SK-N-SH (cell line): ENCODE measurements around the gene ZNF622.

Source experiments
- CHD2 ChIP-seq: fragments of 150-350 bp; IDR thresholded peaks from 2 replicates; pipeline ENCODE4 v1.6.1; 2018; ENCODE audit warnings: low read length; ENCODE audit not compliant: partially characterized antibody
- EP300 ChIP-seq, 2 experiments: IDR thresholded peaks; 2 replicates each; pipeline versions ENCODE4 v1.4.0 to v1.6.1; 2012; ENCODE audit warnings: borderline replicate concordance in 1 of 2, low read depth in 1 of 2, low read length in 1 of 2
- GATA2 ChIP-seq: sonication (generic); formaldehyde crosslinking; IDR thresholded peaks from 2 replicates; pipeline ENCODE4 v1.5.0; 2020; ENCODE audit warnings: mild to moderate bottlenecking, missing genetic modification reagents
- MAX ChIP-seq: IDR thresholded peaks from 2 replicates; pipeline ENCODE4 v1.4.0; 2012; ENCODE audit warnings: low read depth
- MXI1 ChIP-seq: IDR thresholded peaks from 2 replicates; pipeline ENCODE4 v1.6.1; 2012; ENCODE audit warnings: mild to moderate bottlenecking, low read depth, low read length, improper control_type of control experiment
- NFIC ChIP-seq: IDR thresholded peaks from 2 replicates; pipeline ENCODE4 v1.4.0; 2012; ENCODE audit warnings: borderline replicate concordance
- POLR2AphosphoS5 ChIP-seq: IDR thresholded peaks from 2 replicates; pipeline ENCODE4 v1.6.1; 2012; ENCODE audit warnings: low read depth, low read length
- YY1 ChIP-seq: IDR thresholded peaks from 2 replicates; pipeline ENCODE4 v1.4.0; 2012; ENCODE audit warnings: low read depth, mild to moderate bottlenecking
- TF ChIP-seq, protein P1 (sequence below): fragments of 200-600 bp; sonication (generic); IDR thresholded peaks from 2 replicates; pipeline ENCODE4 v1.6.1; 2017; ENCODE audit warnings: antibody characterized with exemption, mild to moderate bottlenecking, moderate library complexity
- TF ChIP-seq, protein P2 (sequence below): IDR thresholded peaks from 2 replicates; pipeline ENCODE4 v1.6.1; 2012; ENCODE audit warnings: mild to moderate bottlenecking, low read depth, low read length, moderate library complexity
- TF ChIP-seq, protein P3 (sequence below): IDR thresholded peaks from 2 replicates; pipeline ENCODE4 v1.4.0; 2012; ENCODE audit warnings: low read depth, borderline replicate concordance

GRCh38 chr5:16497546-16497945 lies 31.9 kb upstream of the ZNF622 start:
- TF ChIP-seq GATA2 (CRISPR knock-in tag) (no peak), MXI1 (no peak), YY1 (no peak), NFIC (no peak), POLR2AphosphoS5 (no peak), MAX (no peak), EP300 (IDR thresholded peaks at IDR 0.05; ENCODE audit: borderline replicate concordance in 1 of 2, low read depth in 1 of 2, low read length in 1 of 2) (no peak), CHD2 (no peak)
- TF ChIP-seq, protein P1, sequence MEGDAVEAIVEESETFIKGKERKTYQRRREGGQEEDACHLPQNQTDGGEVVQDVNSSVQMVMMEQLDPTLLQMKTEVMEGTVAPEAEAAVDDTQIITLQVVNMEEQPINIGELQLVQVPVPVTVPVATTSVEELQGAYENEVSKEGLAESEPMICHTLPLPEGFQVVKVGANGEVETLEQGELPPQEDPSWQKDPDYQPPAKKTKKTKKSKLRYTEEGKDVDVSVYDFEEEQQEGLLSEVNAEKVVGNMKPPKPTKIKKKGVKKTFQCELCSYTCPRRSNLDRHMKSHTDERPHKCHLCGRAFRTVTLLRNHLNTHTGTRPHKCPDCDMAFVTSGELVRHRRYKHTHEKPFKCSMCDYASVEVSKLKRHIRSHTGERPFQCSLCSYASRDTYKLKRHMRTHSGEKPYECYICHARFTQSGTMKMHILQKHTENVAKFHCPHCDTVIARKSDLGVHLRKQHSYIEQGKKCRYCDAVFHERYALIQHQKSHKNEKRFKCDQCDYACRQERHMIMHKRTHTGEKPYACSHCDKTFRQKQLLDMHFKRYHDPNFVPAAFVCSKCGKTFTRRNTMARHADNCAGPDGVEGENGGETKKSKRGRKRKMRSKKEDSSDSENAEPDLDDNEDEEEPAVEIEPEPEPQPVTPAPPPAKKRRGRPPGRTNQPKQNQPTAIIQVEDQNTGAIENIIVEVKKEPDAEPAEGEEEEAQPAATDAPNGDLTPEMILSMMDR: no peak
- TF ChIP-seq, protein P2, sequence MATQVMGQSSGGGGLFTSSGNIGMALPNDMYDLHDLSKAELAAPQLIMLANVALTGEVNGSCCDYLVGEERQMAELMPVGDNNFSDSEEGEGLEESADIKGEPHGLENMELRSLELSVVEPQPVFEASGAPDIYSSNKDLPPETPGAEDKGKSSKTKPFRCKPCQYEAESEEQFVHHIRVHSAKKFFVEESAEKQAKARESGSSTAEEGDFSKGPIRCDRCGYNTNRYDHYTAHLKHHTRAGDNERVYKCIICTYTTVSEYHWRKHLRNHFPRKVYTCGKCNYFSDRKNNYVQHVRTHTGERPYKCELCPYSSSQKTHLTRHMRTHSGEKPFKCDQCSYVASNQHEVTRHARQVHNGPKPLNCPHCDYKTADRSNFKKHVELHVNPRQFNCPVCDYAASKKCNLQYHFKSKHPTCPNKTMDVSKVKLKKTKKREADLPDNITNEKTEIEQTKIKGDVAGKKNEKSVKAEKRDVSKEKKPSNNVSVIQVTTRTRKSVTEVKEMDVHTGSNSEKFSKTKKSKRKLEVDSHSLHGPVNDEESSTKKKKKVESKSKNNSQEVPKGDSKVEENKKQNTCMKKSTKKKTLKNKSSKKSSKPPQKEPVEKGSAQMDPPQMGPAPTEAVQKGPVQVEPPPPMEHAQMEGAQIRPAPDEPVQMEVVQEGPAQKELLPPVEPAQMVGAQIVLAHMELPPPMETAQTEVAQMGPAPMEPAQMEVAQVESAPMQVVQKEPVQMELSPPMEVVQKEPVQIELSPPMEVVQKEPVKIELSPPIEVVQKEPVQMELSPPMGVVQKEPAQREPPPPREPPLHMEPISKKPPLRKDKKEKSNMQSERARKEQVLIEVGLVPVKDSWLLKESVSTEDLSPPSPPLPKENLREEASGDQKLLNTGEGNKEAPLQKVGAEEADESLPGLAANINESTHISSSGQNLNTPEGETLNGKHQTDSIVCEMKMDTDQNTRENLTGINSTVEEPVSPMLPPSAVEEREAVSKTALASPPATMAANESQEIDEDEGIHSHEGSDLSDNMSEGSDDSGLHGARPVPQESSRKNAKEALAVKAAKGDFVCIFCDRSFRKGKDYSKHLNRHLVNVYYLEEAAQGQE: no peak
- TF ChIP-seq, protein P3, sequence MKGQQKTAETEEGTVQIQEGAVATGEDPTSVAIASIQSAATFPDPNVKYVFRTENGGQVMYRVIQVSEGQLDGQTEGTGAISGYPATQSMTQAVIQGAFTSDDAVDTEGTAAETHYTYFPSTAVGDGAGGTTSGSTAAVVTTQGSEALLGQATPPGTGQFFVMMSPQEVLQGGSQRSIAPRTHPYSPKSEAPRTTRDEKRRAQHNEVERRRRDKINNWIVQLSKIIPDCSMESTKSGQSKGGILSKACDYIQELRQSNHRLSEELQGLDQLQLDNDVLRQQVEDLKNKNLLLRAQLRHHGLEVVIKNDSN: no peak
